SK-N-SH (cell line): ENCODE measurements around the gene ACE. TPM values are rescaled to one million over a fixed set of nuclear protein-coding genes. Genes with fewer than 3 reads are reported as not detected.

Experiments
- CTCF ChIA-PET: fragments of 300-600, 350-600 bp; formaldehyde crosslinking; extraction: SDS; loops from one replicate; lab custom pipeline; 2021; lab: Yijun Ruan, JAX
- POLR2A ChIA-PET: fragments of 350-600 bp; sonication (Branson Sonifier 250); formaldehyde crosslinking; extraction: SDS; loops from one replicate; lab custom pipeline; 2020; ENCODE audit warnings: antibody characterized with exemption, inconsistent platforms; lab: Yijun Ruan, JAX
- DNase-seq: peaks from one replicate; pipeline ENCODE4 v3.0.0; 2012
- H2AFZ ChIP-seq: fragments of 200-600 bp; sonication (generic); 2 replicates; pipeline ENCODE4 v1.8.1; 2016; ENCODE audit warnings: antibody characterized with exemption, mild to moderate bottlenecking, low read depth
- H3F3A ChIP-seq: fragments of 200-600 bp; sonication (generic); replicated peaks from 2 replicates; pipeline ENCODE3; 2016; ENCODE audit warnings: antibody characterized with exemption, mild to moderate bottlenecking; ENCODE audit not compliant: insufficient read depth
- H3K27ac ChIP-seq, 2 experiments: fragments of 200-500 bp in 1 of 2; fragments of 200-600 bp in 1 of 2; sonication (Bioruptor generic) in 1 of 2; sonication (generic), shearing (Covaris generic) in 1 of 2; 2 replicates each; pipeline versions ENCODE4 v1.5.1 to v1.6.1; 2014 to 2016; ENCODE audit warnings: low read depth in 2 of 2, inconsistent platforms in 1 of 2, low read length in 1 of 2, mild to moderate bottlenecking in 1 of 2, mixed read lengths in 1 of 2
- H3K27me3 ChIP-seq: fragments of 200-600 bp; sonication (generic), shearing (Covaris generic); 2 replicates; pipeline ENCODE4 v1.6.1; 2016; ENCODE audit warnings: mixed run types; ENCODE audit not compliant: insufficient read depth
- H3K36me3 ChIP-seq, 2 experiments: fragments of 200-500 bp in 1 of 2; fragments of 200-600 bp in 1 of 2; sonication (Bioruptor generic) in 1 of 2; sonication (generic) in 1 of 2; replicated peaks in 1 of 2; 2 replicates each; pipeline versions ENCODE3 to v1.5.1; 2014 to 2016; ENCODE audit warnings: low read length in 1 of 2, mild to moderate bottlenecking in 1 of 2; ENCODE audit not compliant: insufficient read depth in 2 of 2, control insufficient read depth in 1 of 2
- H3K4me1 ChIP-seq, 2 experiments: fragments of 200-500 bp in 1 of 2; fragments of 200-600 bp in 1 of 2; sonication (Bioruptor generic) in 1 of 2; sonication (generic), shearing (Covaris generic) in 1 of 2; 2 replicates each; pipeline versions ENCODE4 v1.5.1 to v1.6.1; 2014 to 2016; ENCODE audit warnings: low read depth in 1 of 2, low read length in 1 of 2, mixed run types in 1 of 2; ENCODE audit not compliant: insufficient read depth in 2 of 2, control insufficient read depth in 1 of 2
- H3K4me2 ChIP-seq: fragments of 200-600 bp; sonication (generic), shearing (Covaris generic); 2 replicates; pipeline ENCODE4 v1.6.1; 2017; ENCODE audit warnings: mixed run types
- H3K4me3 ChIP-seq, 2 experiments: fragments of 200-500 bp in 1 of 2; fragments of 200-600 bp in 1 of 2; sonication (Bioruptor generic) in 1 of 2; sonication (generic), shearing (Covaris generic) in 1 of 2; 2 replicates each; pipeline versions ENCODE4 v1.5.1 to v1.8.1; 2014 to 2016; ENCODE audit warnings: low read depth in 2 of 2, inconsistent platforms in 1 of 2, low read length in 1 of 2, mild to moderate bottlenecking in 1 of 2, mixed read lengths in 1 of 2, moderate library complexity in 1 of 2
- H3K79me2 ChIP-seq: fragments of 200-600 bp; sonication (generic); 2 replicates; pipeline ENCODE4 v1.8.1; 2017; ENCODE audit warnings: mild to moderate bottlenecking; ENCODE audit not compliant: insufficient read depth
- H3K9ac ChIP-seq: fragments of 200-600 bp; sonication (generic); 2 replicates; pipeline ENCODE4 v1.6.1; 2017; ENCODE audit warnings: mixed run types
- H3K9me2 ChIP-seq: fragments of 200-600 bp; sonication (generic); 2 replicates; pipeline ENCODE4 v1.6.1; 2017; ENCODE audit warnings: mixed run types
- H3K9me3 ChIP-seq: fragments of 200-600 bp; sonication (generic); 2 replicates; pipeline ENCODE4 v1.6.1; 2017; ENCODE audit warnings: mixed run types, mild to moderate bottlenecking, moderate library complexity
- H4K20me1 ChIP-seq: fragments of 200-600 bp; sonication (generic); 2 replicates; pipeline ENCODE4 v1.6.1; 2017; ENCODE audit warnings: mild to moderate bottlenecking, mixed run types; ENCODE audit not compliant: insufficient read depth
- CHD2 ChIP-seq: fragments of 150-350 bp; IDR thresholded peaks from 2 replicates; pipeline ENCODE4 v1.6.1; 2018; ENCODE audit warnings: low read length; ENCODE audit not compliant: partially characterized antibody
- CTCF ChIP-seq: fragments of 200-600 bp; sonication (generic); IDR thresholded peaks from 2 replicates; pipeline ENCODE4 v1.6.1; 2017; ENCODE audit warnings: antibody characterized with exemption, mild to moderate bottlenecking, moderate library complexity
- ELF1 ChIP-seq: IDR thresholded peaks from 2 replicates; pipeline ENCODE4 v1.4.0; 2012
- FOXJ3 ChIP-seq: sonication (generic); formaldehyde crosslinking; IDR thresholded peaks from 2 replicates; pipeline ENCODE4 v1.5.1; 2020; ENCODE audit warnings: mild to moderate bottlenecking, missing genetic modification reagents
- MAX ChIP-seq: IDR thresholded peaks from 2 replicates; pipeline ENCODE4 v1.4.0; 2012; ENCODE audit warnings: low read depth
- MXI1 ChIP-seq: IDR thresholded peaks from 2 replicates; pipeline ENCODE4 v1.6.1; 2012; ENCODE audit warnings: mild to moderate bottlenecking, low read depth, low read length, improper control_type of control experiment
- RAD21 ChIP-seq: IDR thresholded peaks from 2 replicates; pipeline ENCODE4 v1.6.1; 2012; ENCODE audit warnings: mild to moderate bottlenecking, low read length
- REST ChIP-seq: IDR thresholded peaks from 2 replicates; pipeline ENCODE4 v1.6.1; 2012; ENCODE audit warnings: mild to moderate bottlenecking, low read depth, low read length, moderate library complexity
- SMC3 ChIP-seq: IDR thresholded peaks from 2 replicates; pipeline ENCODE4 v1.6.1; 2012; ENCODE audit warnings: low read depth, low read length, improper control_type of control experiment
- ZBTB33 ChIP-seq: IDR thresholded peaks from 2 replicates; pipeline ENCODE4 v1.4.0; 2012; ENCODE audit warnings: low read depth, borderline replicate concordance
- WGBS: methylation state at CpG from one replicate; pipeline ENCODE4 v1.1.6; 2017; ENCODE audit warnings: low lambda C conversion rate; 5-methylcytosine and 5-hydroxymethylcytosine counted together
- polyA plus RNA-seq, 3 experiments: library from polyadenylated mRNA; depleted of rRNA; stranded (reverse); fragments of >200 nt; gene quantifications; 2 replicates each; pipeline ENCODE4 v1.2.3, GENCODE V29; 2012

ACE gene
- polyA plus RNA-seq, 1 of the 3 experiments (the other 2 are of a cell fraction), result 12.1 TPM

- Histone ChIP-seq H3K79me2 (no peaks in the 10 kb centered on the region), H3F3A (no peaks in the 10 kb centered on the region), H3K9me2 (no peaks in the 10 kb centered on the region), H2AFZ (no peak overlapping the region), H3K27ac (peak overlapping the region in 1 of 2 experiments; percentile 43; a peak in 2 of 4 replicates), H3K4me2 (no peak overlapping the region), H3K27me3 (peaks cover under 1% of the 10 kb centered on the region; the same call in 1 of the 2 replicates), H4K20me1 (no peaks in the 10 kb centered on the region), H3K4me3 (no peak overlapping the region), H3K36me3 (no peaks in the 10 kb centered on the region), H3K9me3 (no peaks in the 10 kb centered on the region), H3K4me1 (peaks cover 4 to 27% of the 10 kb centered on the region in 2 experiments; a peak in 1 of 4 replicates), H3K9ac (no peak overlapping the region)
- WGBS, result 85% methylated on average over 15 of the region's 16 CpGs
- DNase-seq, result peak; percentile 78
- ChIA-PET POLR2A (interaction anchor here (0.6 to 2.0 kb wide), 9 partner anchors 10 to 75 kb away, joined by 3 to 5 read pairs (median 3); no protein-coding TSS in a partner anchor), CTCF (interaction anchor here (0.6 to 5.4 kb wide), 15 partner anchors 9 to 843 kb away, joined by 3 to 65 read pairs (median 4); partner anchors contain the start of genes ACE and DCAF7)
- TF ChIP-seq SMC3 (peak; percentile 36; the same call in 1 of the 2 replicates), MXI1 (no peak; the same call in 1 of the 2 replicates), RAD21 (peak; percentile 35), CTCF (peak; percentile 37)
Measured at GRCh38 chr17:63497708-63498483, 21.0 kb downstream of the ACE start.

GRCh38 chr17:63498626-63499195 lies 21.9 kb downstream of the ACE start:
- ChIA-PET POLR2A (interaction anchor here (1.2 to 2.0 kb wide), 3 partner anchors 20 to 73 kb away, joined by 3 to 5 read pairs (median 3); no protein-coding TSS in a partner anchor), CTCF (interaction anchor here (1.0 to 4.9 kb wide), 6 partner anchors 18 to 54 kb away, joined by 3 to 65 read pairs (median 4); partner anchors contain the start of genes ACE and DCAF7)
- no peaks in the 10 kb centered on the region for H3K36me3 ChIP-seq
- peaks cover 9% of the 10 kb centered on the region; the same call in 1 of the 2 replicates for H3K27me3 ChIP-seq
- peaks cover 4 to 27% of the 10 kb centered on the region in 2 experiments; a peak in 1 of 4 replicates for H3K4me1 ChIP-seq
- DNase-seq, result no peak
- no peak overlapping the region for H2AFZ ChIP-seq
- no peak for TF ChIP-seq REST
- TF ChIP-seq MAX, result no peak
- TF ChIP-seq SMC3, result no peak
- TF ChIP-seq ELF1, result no peak
- TF ChIP-seq FOXJ3 (CRISPR knock-in tag), result no peak
- TF ChIP-seq CHD2, result no peak
- no peak for TF ChIP-seq ZBTB33
- TF ChIP-seq MXI1, result no peak
- no peak overlapping the region for H3K4me2 ChIP-seq
- no peaks in the 10 kb centered on the region for H3K9me3 ChIP-seq
- peak overlapping the region in 1 of 2 experiments; percentile 43; a peak in 1 of 4 replicates for H3K27ac ChIP-seq
- H4K20me1 ChIP-seq, result no peaks in the 10 kb centered on the region
- no peak overlapping the region for H3K4me3 ChIP-seq
- 85% methylated on average over 9 of the region's 9 CpGs for WGBS
- peaks cover 7% of the 10 kb centered on the region for H3F3A ChIP-seq
- H3K79me2 ChIP-seq, result no peaks in the 10 kb centered on the region
- H3K9ac ChIP-seq, result no peak overlapping the region
- H3K9me2 ChIP-seq, result no peaks in the 10 kb centered on the region
